HepG2 (cell line): ENCODE data around the gene MNX1. TPM values are rescaled to one million over a fixed set of nuclear protein-coding genes. Genes with fewer than 3 reads are reported as not detected.
A peak's percentile ranks its signal among the peaks of the same experiment; 100 is the strongest.

Experiments
- CHCHD3 ChIP-seq: sonication (generic); formaldehyde crosslinking; IDR thresholded peaks from 2 replicates; pipeline ENCODE4 v1.8.0; 2022; ENCODE audit warnings: mild to moderate bottlenecking, missing genetic modification reagents, moderate library complexity
- DNMT3B ChIP-seq: conservative IDR thresholded peaks from 2 replicates; pipeline ENCODE4 v1.6.1; 2016; ENCODE audit warnings: missing biosample characterization, control low read depth
- IRX3 ChIP-seq: sonication (generic); formaldehyde crosslinking; IDR thresholded peaks from 2 replicates; pipeline ENCODE4 v1.8.1; 2023; ENCODE audit warnings: mild to moderate bottlenecking, low read depth, missing genetic modification reagents, borderline replicate concordance
- MIXL1 ChIP-seq: IDR thresholded peaks from 2 replicates; pipeline ENCODE4 v1.6.1; 2016
- NR1H2 ChIP-seq: sonication (generic); formaldehyde crosslinking; IDR thresholded peaks from 2 replicates; pipeline ENCODE4 v1.8.1; 2022; ENCODE audit warnings: low read depth, missing genetic modification reagents, borderline replicate concordance
- REXO4 ChIP-seq: sonication (generic); formaldehyde crosslinking; IDR thresholded peaks from 2 replicates; pipeline ENCODE4 v1.8.0; 2022; ENCODE audit warnings: missing genetic modification reagents, mild to moderate bottlenecking, borderline replicate concordance
- RXRA ChIP-seq: sonication (generic); formaldehyde crosslinking; IDR thresholded peaks from 2 replicates; pipeline ENCODE4 v1.5.1; 2020; ENCODE audit warnings: missing genetic modification reagents
- SALL2 ChIP-seq: sonication (generic); formaldehyde crosslinking; IDR thresholded peaks from 2 replicates; pipeline ENCODE4 v1.8.1; 2023; ENCODE audit warnings: mild to moderate bottlenecking, missing genetic modification reagents, inconsistent platforms
- SOX6 ChIP-seq, 2 experiments: fragments of 450-650 bp in 1 of 2; sonication (generic) in 1 of 2; formaldehyde crosslinking in 1 of 2; IDR thresholded peaks; 2 replicates each; pipeline versions ENCODE4 v1.4.0 to v1.6.1; 2017 to 2020; ENCODE audit warnings: antibody characterized with exemption in 1 of 2, mild to moderate bottlenecking in 1 of 2, missing genetic modification reagents in 1 of 2
- UBTF ChIP-seq: sonication (generic); formaldehyde crosslinking; IDR thresholded peaks from 2 replicates; pipeline ENCODE4 v1.4.0; 2020; ENCODE audit warnings: mild to moderate bottlenecking, missing genetic modification reagents
- ZBTB1 ChIP-seq: sonication (generic); formaldehyde crosslinking; IDR thresholded peaks from 2 replicates; pipeline ENCODE4 v1.4.0; 2020; ENCODE audit warnings: missing genetic modification reagents, borderline replicate concordance
- ZNF207 ChIP-seq: fragments of 450-650 bp; IDR thresholded peaks from 2 replicates; pipeline ENCODE4 v1.6.1; 2016; ENCODE audit warnings: antibody characterized with exemption, borderline replicate concordance
- ZNF382 ChIP-seq: sonication (generic); formaldehyde crosslinking; IDR thresholded peaks from 2 replicates; pipeline ENCODE4 v1.5.0; 2020; ENCODE audit warnings: missing genetic modification reagents, mild to moderate bottlenecking, borderline replicate concordance
- ZNF441 ChIP-seq: sonication (generic); formaldehyde crosslinking; IDR thresholded peaks from 2 replicates; pipeline ENCODE4 v1.7.0; 2021; ENCODE audit warnings: missing genetic modification reagents, borderline replicate concordance
- ZNF552 ChIP-seq: sonication (generic); formaldehyde crosslinking; IDR thresholded peaks from 2 replicates; pipeline ENCODE4 v1.9.0; 2022; ENCODE audit warnings: missing genetic modification reagents, mild to moderate bottlenecking, borderline replicate concordance
- ZNF597 ChIP-seq: sonication (generic); formaldehyde crosslinking; IDR thresholded peaks from 2 replicates; pipeline ENCODE4 v1.5.0; 2020; ENCODE audit warnings: missing genetic modification reagents
- ZNF616 ChIP-seq: sonication (generic); formaldehyde crosslinking; IDR thresholded peaks from 2 replicates; pipeline ENCODE4 v1.5.0; 2020; ENCODE audit warnings: low read depth, mild to moderate bottlenecking, missing genetic modification reagents
- ZNF674 ChIP-seq: sonication (generic); formaldehyde crosslinking; IDR thresholded peaks from 2 replicates; pipeline ENCODE4 v1.5.0; 2020; ENCODE audit warnings: low read depth, mild to moderate bottlenecking, missing genetic modification reagents
- polyA plus RNA-seq, 8 experiments: library from polyadenylated mRNA; depleted of rRNA in 3 of 8; stranded (reverse) in 7 of 8; unstranded in 1 of 8; fragments of >200 nt; fragmentation: Illumina TruSeq in 4 of 8; extraction: Trizol in 4 of 8; gene quantifications; 2 replicates each; pipeline versions ENCODE4 v1.2.1 to v1.2.3, GENCODE V29; 2011 to 2016; ENCODE audit warnings: low read depth in 4 of 8, missing spikeins in 1 of 8, mixed read lengths in 1 of 8; ENCODE audit not compliant: insufficient read depth in 1 of 8
- total RNA-seq, 5 experiments: library from RNA; depleted of rRNA; stranded (reverse); fragments of >200 nt; fragmentation: Illumina TruSeq; extraction: Trizol; gene quantifications; 2 replicates each; pipeline ENCODE4 v1.2.3, GENCODE V29; 2016; ENCODE audit warnings: low read depth in 1 of 5
- TF ChIP-seq, protein P1 (sequence below): sonication (generic); formaldehyde crosslinking; IDR thresholded peaks from 2 replicates; pipeline ENCODE4 v1.4.0; 2020; ENCODE audit warnings: missing genetic modification reagents, borderline replicate concordance
- TF ChIP-seq, protein P2 (sequence below): sonication (generic); formaldehyde crosslinking; IDR thresholded peaks from 2 replicates; pipeline ENCODE4 v1.8.0; 2022; ENCODE audit warnings: missing genetic modification reagents, low read depth, mild to moderate bottlenecking, borderline replicate concordance

The MNX1 gene
- total and polyA plus RNA-seq, 2 of the 13 experiments (the other 11 are each of a cell fraction or from before 2014, with no cell fraction given): 0.94 to 6.1 TPM

GRCh38 chr7:156988343-156989185 lies 21.9 kb downstream of the MNX1 start (continued):
- TF ChIP-seq UBTF: peak; percentile 82
- TF ChIP-seq NR1H2 (CRISPR knock-in tag): no peak
- TF ChIP-seq, protein P1, sequence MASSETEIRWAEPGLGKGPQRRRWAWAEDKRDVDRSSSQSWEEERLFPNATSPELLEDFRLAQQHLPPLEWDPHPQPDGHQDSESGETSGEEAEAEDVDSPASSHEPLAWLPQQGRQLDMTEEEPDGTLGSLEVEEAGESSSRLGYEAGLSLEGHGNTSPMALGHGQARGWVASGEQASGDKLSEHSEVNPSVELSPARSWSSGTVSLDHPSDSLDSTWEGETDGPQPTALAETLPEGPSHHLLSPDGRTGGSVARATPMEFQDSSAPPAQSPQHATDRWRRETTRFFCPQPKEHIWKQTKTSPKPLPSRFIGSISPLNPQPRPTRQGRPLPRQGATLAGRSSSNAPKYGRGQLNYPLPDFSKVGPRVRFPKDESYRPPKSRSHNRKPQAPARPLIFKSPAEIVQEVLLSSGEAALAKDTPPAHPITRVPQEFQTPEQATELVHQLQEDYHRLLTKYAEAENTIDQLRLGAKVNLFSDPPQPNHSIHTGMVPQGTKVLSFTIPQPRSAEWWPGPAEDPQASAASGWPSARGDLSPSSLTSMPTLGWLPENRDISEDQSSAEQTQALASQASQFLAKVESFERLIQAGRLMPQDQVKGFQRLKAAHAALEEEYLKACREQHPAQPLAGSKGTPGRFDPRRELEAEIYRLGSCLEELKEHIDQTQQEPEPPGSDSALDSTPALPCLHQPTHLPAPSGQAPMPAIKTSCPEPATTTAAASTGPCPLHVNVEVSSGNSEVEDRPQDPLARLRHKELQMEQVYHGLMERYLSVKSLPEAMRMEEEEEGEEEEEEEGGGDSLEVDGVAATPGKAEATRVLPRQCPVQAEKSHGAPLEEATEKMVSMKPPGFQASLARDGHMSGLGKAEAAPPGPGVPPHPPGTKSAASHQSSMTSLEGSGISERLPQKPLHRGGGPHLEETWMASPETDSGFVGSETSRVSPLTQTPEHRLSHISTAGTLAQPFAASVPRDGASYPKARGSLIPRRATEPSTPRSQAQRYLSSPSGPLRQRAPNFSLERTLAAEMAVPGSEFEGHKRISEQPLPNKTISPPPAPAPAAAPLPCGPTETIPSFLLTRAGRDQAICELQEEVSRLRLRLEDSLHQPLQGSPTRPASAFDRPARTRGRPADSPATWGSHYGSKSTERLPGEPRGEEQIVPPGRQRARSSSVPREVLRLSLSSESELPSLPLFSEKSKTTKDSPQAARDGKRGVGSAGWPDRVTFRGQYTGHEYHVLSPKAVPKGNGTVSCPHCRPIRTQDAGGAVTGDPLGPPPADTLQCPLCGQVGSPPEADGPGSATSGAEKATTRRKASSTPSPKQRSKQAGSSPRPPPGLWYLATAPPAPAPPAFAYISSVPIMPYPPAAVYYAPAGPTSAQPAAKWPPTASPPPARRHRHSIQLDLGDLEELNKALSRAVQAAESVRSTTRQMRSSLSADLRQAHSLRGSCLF: no peak
- TF ChIP-seq, protein P2, sequence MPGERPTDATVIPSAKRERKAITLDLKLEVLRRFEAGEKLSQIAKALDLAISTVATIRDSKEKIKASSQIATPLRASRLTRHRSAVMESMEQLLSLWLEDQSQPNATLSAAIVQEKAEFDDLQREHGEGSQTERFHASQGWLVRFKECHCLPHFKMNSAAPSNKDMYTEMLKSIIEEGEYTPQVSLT (CRISPR knock-in tag): no peak
- TF ChIP-seq ZNF616 (CRISPR knock-in tag): 0 out of 2 replicates have a peak, but pooled peaks have one; percentile 46
- no peak for TF ChIP-seq CHCHD3 (CRISPR knock-in tag)
- TF ChIP-seq ZNF674 (CRISPR knock-in tag): no peak
- TF ChIP-seq MIXL1 (CRISPR knock-in tag): no peak
- no peak for TF ChIP-seq DNMT3B (CRISPR knock-in tag)
- no peak for TF ChIP-seq ZNF552 (CRISPR knock-in tag)
- no peak for TF ChIP-seq ZNF441 (CRISPR knock-in tag)
- TF ChIP-seq SALL2 (CRISPR knock-in tag): peak; percentile 77
- TF ChIP-seq ZNF597 (CRISPR knock-in tag): no peak
- no peak for TF ChIP-seq IRX3 (CRISPR knock-in tag)
- no peak for TF ChIP-seq ZBTB1 (CRISPR knock-in tag)
- TF ChIP-seq REXO4 (CRISPR knock-in tag): no peak
- peak; percentile 98 for TF ChIP-seq RXRA (CRISPR knock-in tag)
- TF ChIP-seq ZNF207: no peak
- TF ChIP-seq SOX6 (IDR thresholded peaks at IDR 0.05): no peak
- peak; percentile 96 for TF ChIP-seq SOX6 (CRISPR knock-in tag; IDR thresholded peaks at IDR 0.05)
- no peak for TF ChIP-seq ZNF382 (CRISPR knock-in tag)
